Endodermal cell (in vitro differentiated cells): Measurements from ENCODE around the gene TRPV6. TPM values are rescaled to one million over a fixed set of nuclear protein-coding genes. Genes with fewer than 3 reads are reported as not detected.

ENCODE experiments used
- DNase-seq: peaks from one replicate; pipeline ENCODE4 v3.0.0-alpha.2; 2017
- H3K27ac ChIP-seq: 2 replicates; pipeline ENCODE4 v1.5.1; 2013; ENCODE audit warnings: mild to moderate bottlenecking, low read depth, low read length, moderate library complexity
- H3K27me3 ChIP-seq: 2 replicates; pipeline ENCODE4 v1.6.1; 2013; ENCODE audit warnings: mild to moderate bottlenecking, low read length, moderate library complexity; ENCODE audit not compliant: insufficient read depth, control insufficient read depth, poor library complexity, severe bottlenecking
- H3K36me3 ChIP-seq: 2 replicates; pipeline ENCODE4 v1.7.0; 2013; ENCODE audit warnings: mild to moderate bottlenecking, low read length, moderate library complexity; ENCODE audit not compliant: control insufficient read depth, insufficient read depth
- H3K4me1 ChIP-seq: one replicate; pipeline ENCODE4 v1.7.0; 2013; ENCODE audit warnings: low read length; ENCODE audit not compliant: control insufficient read depth, insufficient read depth
- H3K4me3 ChIP-seq: 2 replicates; pipeline ENCODE4 v1.5.1; 2013; ENCODE audit warnings: mild to moderate bottlenecking, low read length, moderate library complexity
- H3K9ac ChIP-seq: 2 replicates; pipeline ENCODE4 v1.6.1; 2013; ENCODE audit warnings: mild to moderate bottlenecking, low read length, moderate library complexity; ENCODE audit not compliant: poor library complexity, severe bottlenecking; ENCODE audit errors: extremely low read depth
- H3K9me3 ChIP-seq: 2 replicates; pipeline ENCODE4 v1.6.1; 2013; ENCODE audit warnings: mild to moderate bottlenecking, low read length, moderate library complexity; ENCODE audit not compliant: control insufficient read depth
- H3K27ac Mint-ChIP-seq: 2 replicates; pipeline ENCODE4 v1.8.0; 2020; ENCODE audit warnings: mixed read lengths
- H3K27me3 Mint-ChIP-seq: 2 replicates; pipeline ENCODE4 v1.8.0; 2021; ENCODE audit warnings: mild to moderate bottlenecking, mixed read lengths; ENCODE audit not compliant: insufficient read depth
- H3K36me3 Mint-ChIP-seq: 2 replicates; pipeline ENCODE4 v1.8.0; 2020; ENCODE audit warnings: low read depth, mixed read lengths
- H3K4me1 Mint-ChIP-seq: 2 replicates; pipeline ENCODE4 v1.8.0; 2020; ENCODE audit warnings: mixed read lengths
- H3K4me3 Mint-ChIP-seq: 2 replicates; pipeline ENCODE4 v1.8.0; 2020; ENCODE audit warnings: mild to moderate bottlenecking, moderate library complexity, mixed read lengths
- H3K9me3 Mint-ChIP-seq: 2 replicates; pipeline ENCODE4 v1.8.0; 2020; ENCODE audit warnings: mild to moderate bottlenecking, mixed read lengths
- CTCF ChIP-seq: fragments of 200-600 bp; sonication (generic); conservative IDR thresholded peaks from 2 replicates; pipeline ENCODE4 v1.5.0; 2021; ENCODE audit warnings: antibody characterized with exemption, mild to moderate bottlenecking
- WGBS, 2 experiments: methylation state at CpG; one replicate each; pipeline versions ENCODE4 v1.1.5 to v1.1.7; 2013; ENCODE audit warnings: missing lambda C conversion rate in 2 of 2, mixed read lengths in 1 of 2; ENCODE audit not compliant: insufficient coverage in 1 of 2, insufficient read length in 1 of 2; 5-methylcytosine and 5-hydroxymethylcytosine counted together
- total RNA-seq, 2 donors: library from RNA; stranded (reverse); fragmentation: NEBNext Ultra II Directional in 1 of 2; extraction: Animal tissue kit (Norgen Biotek cat#: 25700) in 1 of 2; gene quantifications; 2 replicates in 1 of 2; 3 replicates in 1 of 2; pipeline ENCODE4 v1.2.1, GENCODE V29; 2021

The TRPV6 gene
- total RNA-seq, 2 donors from 2014 or later: 2.7 to 4.1 TPM

GRCh38 chr7:142842251-142842766 is 43.2 kb downstream of the TRPV6 start:
- no peaks in the 10 kb centered on the region for H3K9me3 Mint-ChIP-seq
- 88% methylated on average over 1 of the region's 1 CpG; no CpG with 5 or more reads in 1 of the 2 experiments for WGBS, 2 experiments

GRCh38 chr7:142838461-142839213 is 46.9 kb downstream of the TRPV6 start:
- Mint-ChIP-seq H3K9me3 (no peaks in the 10 kb centered on the region), H3K27ac (no peak overlapping the region), H3K36me3 (no peaks in the 10 kb centered on the region), H3K4me1 (peaks cover 20% of the 10 kb centered on the region), H3K4me3 (no peak overlapping the region), H3K27me3 (no peaks in the 10 kb centered on the region)
- H3K27me3 ChIP-seq: no peaks in the 10 kb centered on the region
- no peaks in the 10 kb centered on the region for H3K9me3 ChIP-seq
- H3K4me1 ChIP-seq: peaks cover 12% of the 10 kb centered on the region
- 69 to 97% methylated on average over 3 to 4 of the region's 4 CpGs for WGBS, 2 experiments
- H3K4me3 ChIP-seq: no peak overlapping the region
- no peak for TF ChIP-seq CTCF
- no peak overlapping the region for H3K27ac ChIP-seq
- DNase-seq: no peak
- H3K9ac ChIP-seq: no peak overlapping the region
- no peaks in the 10 kb centered on the region for H3K36me3 ChIP-seq

More at GRCh38 chr7:142842251-142842766, 43.2 kb downstream of the TRPV6 start:
- no peak overlapping the region for H3K9ac ChIP-seq
- no peak overlapping the region for H3K4me3 Mint-ChIP-seq
- no peaks in the 10 kb centered on the region for H3K36me3 ChIP-seq
- H3K4me1 ChIP-seq: peaks cover 4% of the 10 kb centered on the region
- no peak overlapping the region for H3K27ac Mint-ChIP-seq
- H3K27me3 ChIP-seq: no peaks in the 10 kb centered on the region
- H3K4me1 Mint-ChIP-seq: no peaks in the 10 kb centered on the region
- no peaks in the 10 kb centered on the region for H3K36me3 Mint-ChIP-seq
- no peak overlapping the region for H3K27ac ChIP-seq
- DNase-seq: no peak
- no peaks in the 10 kb centered on the region for H3K9me3 ChIP-seq
- H3K27me3 Mint-ChIP-seq: no peaks in the 10 kb centered on the region
- no peak overlapping the region for H3K4me3 ChIP-seq
- no peak for TF ChIP-seq CTCF

GRCh38 chr7:142836426-142836825 is 49.1 kb downstream of the TRPV6 start:
- TF ChIP-seq CTCF: no peak
- H3K27ac Mint-ChIP-seq: no peak overlapping the region
- no peak overlapping the region for H3K9ac ChIP-seq
- H3K4me1 Mint-ChIP-seq: peaks cover 38% of the 10 kb centered on the region
- H3K27ac ChIP-seq: no peak overlapping the region
- no peaks in the 10 kb centered on the region for H3K9me3 ChIP-seq
- no peak overlapping the region for H3K4me3 ChIP-seq
- DNase-seq: no peak
- H3K9me3 Mint-ChIP-seq: no peaks in the 10 kb centered on the region
- H3K27me3 Mint-ChIP-seq: no peaks in the 10 kb centered on the region
- no peaks in the 10 kb centered on the region for H3K36me3 Mint-ChIP-seq
- H3K4me1 ChIP-seq: peaks cover 10% of the 10 kb centered on the region
- no peaks in the 10 kb centered on the region for H3K27me3 ChIP-seq
- no peaks in the 10 kb centered on the region for H3K36me3 ChIP-seq
- WGBS, 2 experiments: 87 to 97% methylated on average over 2 to 3 of the region's 3 CpGs
- no peak overlapping the region for H3K4me3 Mint-ChIP-seq
